HepG2 (cell line): ENCODE measurements around the gene SUCLG2. TPM values are rescaled to one million over a fixed set of nuclear protein-coding genes. Genes with fewer than 3 reads are reported as not detected.

Experiments
- ATAC-seq: fragments of 200-7000 bp; cut with Tn5 transposase; 3 replicates; pipeline ENCODE4 v1.9.1; 2020; ENCODE audit warnings: mild to moderate bottlenecking, moderate library complexity
- BruUV-seq: library from RNA; stranded (reverse); fragments of 400-500 nt; replicated peaks from 2 replicates; lab custom pipeline; 2021; lab: Mats Ljungman, UMichigan
- CTCF ChIA-PET: fragments of 300-600 bp; formaldehyde crosslinking; extraction: SDS; loops from one replicate; lab custom pipeline; 2021; ENCODE audit warnings: low total read pairs, inconsistent platforms, low intra/inter-chr PET ratio; lab: Yijun Ruan, JAX
- POLR2A ChIA-PET: fragments of 350-600 bp; sonication (Branson Sonifier 250); formaldehyde crosslinking; loops from one replicate; lab custom pipeline; 2020; ENCODE audit warnings: antibody characterized with exemption, inconsistent platforms; lab: Yijun Ruan, JAX
- DNase-seq: peaks from one replicate; pipeline ENCODE4 v3.0.0-alpha.2; 2015; ENCODE audit warnings: low spot score
- FAIRE-seq: peaks from 3 replicates; lab custom pipeline; 2011; peaks lifted over from hg19 to GRCh38; lab: Jason Lieb, UNC
- H2AFZ ChIP-seq: one replicate; pipeline ENCODE4 v1.6.1; 2011; ENCODE audit warnings: low read length, inconsistent platforms
- H3K27ac ChIP-seq: fragments of 300-600 bp; 3 replicates; pipeline ENCODE4 v1.8.0; 2011; ENCODE audit warnings: mixed run types, mild to moderate bottlenecking, mixed read lengths, low read length, inconsistent platforms; ENCODE audit not compliant: insufficient read depth; ENCODE audit errors: extremely low read length
- H3K27me3 ChIP-seq, 2 experiments: fragments of 200-600 bp in 1 of 2; 2 replicates in 1 of 2; 3 replicates in 1 of 2; pipeline versions ENCODE4 v1.6.0 to v1.8.0; 2011; ENCODE audit warnings: low read length in 2 of 2, mild to moderate bottlenecking in 2 of 2, moderate library complexity in 2 of 2, inconsistent platforms in 1 of 2; ENCODE audit not compliant: insufficient read depth in 2 of 2, control insufficient read depth in 1 of 2
- H3K36me3 ChIP-seq, 2 experiments: fragments of 200-600 bp in 1 of 2; replicated peaks in 1 of 2; 2 replicates in 1 of 2; 3 replicates in 1 of 2; pipeline versions ENCODE4 v1.5.1 to v1.8.0; 2011; ENCODE audit warnings: low read length in 2 of 2, inconsistent platforms in 1 of 2; ENCODE audit not compliant: insufficient read depth in 2 of 2, control insufficient read depth in 1 of 2
- H3K4me1 ChIP-seq: 2 replicates; pipeline ENCODE4 v1.5.1; 2012; ENCODE audit warnings: low read length, inconsistent platforms; ENCODE audit not compliant: insufficient read depth
- H3K4me2 ChIP-seq: 2 replicates; pipeline ENCODE4 v1.6.0; 2011; ENCODE audit warnings: low read depth, low read length, inconsistent platforms
- H3K4me3 ChIP-seq, 3 experiments: fragments of 200-600 bp in 1 of 3; sonication (generic), shearing (Covaris generic) in 1 of 3; replicated peaks in 1 of 3; 2 replicates each; pipeline ENCODE4 v1.5.1; 2011 to 2016; ENCODE audit warnings: low read length in 3 of 3, inconsistent platforms in 2 of 3, low read depth in 2 of 3, mild to moderate bottlenecking in 2 of 3, control low read depth in 1 of 3, mixed read lengths in 1 of 3; ENCODE audit not compliant: insufficient read depth in 1 of 3
- H3K79me2 ChIP-seq: one replicate; pipeline ENCODE4 v1.6.1; 2011; ENCODE audit warnings: low read length, inconsistent platforms; ENCODE audit not compliant: insufficient read depth
- H3K9ac ChIP-seq: 2 replicates; pipeline ENCODE4 v1.6.0; 2011; ENCODE audit warnings: mild to moderate bottlenecking, low read depth, low read length, inconsistent platforms; ENCODE audit not compliant: insufficient read depth
- H3K9me3 ChIP-seq: 2 replicates; pipeline ENCODE4 v1.5.1; 2012; ENCODE audit warnings: mild to moderate bottlenecking, low read length
- H4K20me1 ChIP-seq: 2 replicates; pipeline ENCODE4 v1.6.0; 2011; ENCODE audit warnings: inconsistent platforms, mild to moderate bottlenecking, low read length, moderate library complexity; ENCODE audit not compliant: insufficient read depth
- CHCHD3 ChIP-seq: sonication (generic); formaldehyde crosslinking; IDR thresholded peaks from 2 replicates; pipeline ENCODE4 v1.8.0; 2022; ENCODE audit warnings: mild to moderate bottlenecking, missing genetic modification reagents, moderate library complexity
- HDAC1 ChIP-seq: sonication (generic); formaldehyde crosslinking; IDR thresholded peaks from 2 replicates; pipeline ENCODE4 v1.5.1; 2020; ENCODE audit warnings: mild to moderate bottlenecking, missing genetic modification reagents
- NKX3-1 ChIP-seq: sonication (generic); formaldehyde crosslinking; IDR thresholded peaks from 2 replicates; pipeline ENCODE4 v1.5.0; 2020; ENCODE audit warnings: missing genetic modification reagents
- SALL2 ChIP-seq: sonication (generic); formaldehyde crosslinking; IDR thresholded peaks from 2 replicates; pipeline ENCODE4 v1.8.1; 2023; ENCODE audit warnings: mild to moderate bottlenecking, missing genetic modification reagents, inconsistent platforms
- SRSF9 ChIP-seq: fragments of 200-400 bp; formaldehyde crosslinking; IDR thresholded peaks from 2 replicates; pipeline ENCODE4 v1.6.1; 2018; ENCODE audit warnings: borderline replicate concordance, mild to moderate bottlenecking, low read depth, low read length; ENCODE audit not compliant: insufficient read depth, poor library complexity, severe bottlenecking
- WGBS: methylation state at CpG from one replicate; pipeline ENCODE4 v1.1.6; 2017; ENCODE audit warnings: low lambda C conversion rate; 5-methylcytosine and 5-hydroxymethylcytosine counted together
- in situ Hi-C: cut with HindIII; loops from 2 replicates; pipeline ENCODE4 v1.10.0; 2017; ENCODE audit warnings: low pct_unique_long_range_greater_than_20kb; ENCODE audit not compliant: extremely low pct_ligation_motif_present
- intact Hi-C: fragments of 100-400 bp; cut with micrococcal nuclease; formaldehyde crosslinking; loops from one replicate; pipeline ENCODE4 v1.10.0; 2022; ENCODE audit not compliant: unreplicated experiment
- polyA plus RNA-seq, 8 experiments: library from polyadenylated mRNA; depleted of rRNA in 3 of 8; stranded (reverse) in 7 of 8; unstranded in 1 of 8; fragments of >200 nt; fragmentation: Illumina TruSeq in 4 of 8; extraction: Trizol in 4 of 8; gene quantifications; 2 replicates each; pipeline versions ENCODE4 v1.2.1 to v1.2.3, GENCODE V29; 2011 to 2016; ENCODE audit warnings: low read depth in 4 of 8, missing spikeins in 1 of 8, mixed read lengths in 1 of 8; ENCODE audit not compliant: insufficient read depth in 1 of 8
- total RNA-seq, 5 experiments: library from RNA; depleted of rRNA; stranded (reverse); fragments of >200 nt; fragmentation: Illumina TruSeq; extraction: Trizol; gene quantifications; 2 replicates each; pipeline ENCODE4 v1.2.3, GENCODE V29; 2016; ENCODE audit warnings: low read depth in 1 of 5
- TF ChIP-seq, protein P1 (sequence below): sonication (generic); formaldehyde crosslinking; IDR thresholded peaks from 2 replicates; pipeline ENCODE4 v1.5.1; 2020; ENCODE audit warnings: mild to moderate bottlenecking, moderate library complexity, missing genetic modification reagents

SUCLG2 gene
- total and polyA plus RNA-seq, 2 of the 13 experiments (the other 11 are each of a cell fraction or from before 2014, with no cell fraction given): 21.4 to 64.9 TPM

GRCh38 chr3:67515778-67516177, 138.6 kb downstream of the SUCLG2 start:
- intact Hi-C loops (no loop called here), in situ Hi-C loops (no loop called here)
- no peaks in the 10 kb centered on the region for H3K9me3 ChIP-seq
- H2AFZ ChIP-seq: no peak overlapping the region
- CTCF ChIA-PET: no interaction called here
- BruUV-seq: no TSS peak
- POLR2A ChIA-PET: no interaction called here
- H3K9ac ChIP-seq: no peak overlapping the region
- ATAC-seq (no peak), DNase-seq (no peak), FAIRE-seq (no peak)
- H3K4me1 ChIP-seq: no peaks in the 10 kb centered on the region
- no peaks in the 10 kb centered on the region for H4K20me1 ChIP-seq
- H3K79me2 ChIP-seq: no peaks in the 10 kb centered on the region
- TF ChIP-seq, protein P1, sequence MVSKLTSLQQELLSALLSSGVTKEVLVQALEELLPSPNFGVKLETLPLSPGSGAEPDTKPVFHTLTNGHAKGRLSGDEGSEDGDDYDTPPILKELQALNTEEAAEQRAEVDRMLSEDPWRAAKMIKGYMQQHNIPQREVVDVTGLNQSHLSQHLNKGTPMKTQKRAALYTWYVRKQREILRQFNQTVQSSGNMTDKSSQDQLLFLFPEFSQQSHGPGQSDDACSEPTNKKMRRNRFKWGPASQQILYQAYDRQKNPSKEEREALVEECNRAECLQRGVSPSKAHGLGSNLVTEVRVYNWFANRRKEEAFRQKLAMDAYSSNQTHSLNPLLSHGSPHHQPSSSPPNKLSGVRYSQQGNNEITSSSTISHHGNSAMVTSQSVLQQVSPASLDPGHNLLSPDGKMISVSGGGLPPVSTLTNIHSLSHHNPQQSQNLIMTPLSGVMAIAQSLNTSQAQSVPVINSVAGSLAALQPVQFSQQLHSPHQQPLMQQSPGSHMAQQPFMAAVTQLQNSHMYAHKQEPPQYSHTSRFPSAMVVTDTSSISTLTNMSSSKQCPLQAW (CRISPR knock-in tag): no peak
- no peak for TF ChIP-seq CHCHD3
- no peak for TF ChIP-seq SALL2 (CRISPR knock-in tag)
- no peak for TF ChIP-seq SRSF9
- TF ChIP-seq NKX3-1 (CRISPR knock-in tag): no peak
- no peaks in the 10 kb centered on the region for H3K27me3 ChIP-seq
- H3K4me3 ChIP-seq: no peak overlapping the region
- peaks cover 0 to 24% of the 10 kb centered on the region in 2 experiments; a peak in 3 of 5 replicates for H3K36me3 ChIP-seq
- WGBS: 94% methylated on average over 3 of the region's 3 CpGs
- H3K4me2 ChIP-seq: no peak overlapping the region
- H3K27ac ChIP-seq: no peak overlapping the region

DNA sequence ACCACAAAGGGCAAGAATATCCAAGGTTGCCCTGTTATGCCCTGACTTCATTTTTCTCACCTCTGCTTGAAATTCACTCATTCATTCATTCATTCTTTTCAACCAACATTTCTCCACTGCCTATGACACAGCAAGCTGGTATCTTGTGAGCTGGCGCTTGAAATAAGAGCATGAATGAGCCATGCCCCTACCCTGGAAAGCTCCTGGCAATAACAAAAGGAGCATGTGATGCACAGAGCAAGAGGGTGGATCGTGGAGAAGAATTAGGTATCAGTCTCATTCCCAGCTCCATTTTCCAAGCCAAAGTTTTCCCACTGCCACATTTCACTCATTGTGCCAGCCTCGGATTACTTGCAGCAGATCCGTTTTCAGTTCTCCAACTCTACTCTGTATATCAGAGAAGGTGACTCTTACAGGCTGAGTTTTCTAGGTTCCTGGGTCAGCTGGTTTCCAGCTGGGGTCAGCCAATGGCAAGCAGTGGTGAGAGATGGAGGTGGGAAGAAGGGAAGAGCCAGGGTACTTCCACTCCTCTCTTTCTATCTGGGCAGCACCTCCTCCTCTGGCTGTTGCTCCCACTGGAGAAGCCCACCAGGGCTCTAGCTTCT, 144.8 kb downstream of the SUCLG2 start:
- FAIRE-seq: no peak
- in situ Hi-C loops (no loop called here), intact Hi-C loops (no loop called here)
- no peak overlapping the region for H3K4me2 ChIP-seq
- DNase-seq: no peak
- ChIA-PET POLR2A (no interaction called here), CTCF (no interaction called here)
- H2AFZ ChIP-seq: no peak overlapping the region
- H3K27ac ChIP-seq: no peak overlapping the region
- no peak overlapping the region for H3K4me3 ChIP-seq
- H3K36me3 ChIP-seq: 0 out of 5 replicates have a peak, but pooled peaks cover 0 to 8% of the 10 kb centered on the region in 2 experiments
- no TSS peak for BruUV-seq
- H4K20me1 ChIP-seq: no peaks in the 10 kb centered on the region
- no peaks in the 10 kb centered on the region for H3K27me3 ChIP-seq
- no peaks in the 10 kb centered on the region for H3K4me1 ChIP-seq
- no peaks in the 10 kb centered on the region for H3K79me2 ChIP-seq
- H3K9me3 ChIP-seq: no peaks in the 10 kb centered on the region
- H3K9ac ChIP-seq: no peak overlapping the region
- no peak for ATAC-seq
- TF ChIP-seq HDAC1 (CRISPR knock-in tag): no peak
- WGBS: 100% methylated on average over 4 of the region's 4 CpGs
